ENCODE results near the gene GCGR. TPM values are rescaled to one million over a fixed set of nuclear protein-coding genes. Genes with fewer than 3 reads are reported as not detected.

Gene GCGR
- polyA plus RNA-seq, 2 of the 4 experiments (the other 2 are of a cell fraction), result 0.19 to 0.45 TPM

- TF ChIP-seq, protein P1, sequence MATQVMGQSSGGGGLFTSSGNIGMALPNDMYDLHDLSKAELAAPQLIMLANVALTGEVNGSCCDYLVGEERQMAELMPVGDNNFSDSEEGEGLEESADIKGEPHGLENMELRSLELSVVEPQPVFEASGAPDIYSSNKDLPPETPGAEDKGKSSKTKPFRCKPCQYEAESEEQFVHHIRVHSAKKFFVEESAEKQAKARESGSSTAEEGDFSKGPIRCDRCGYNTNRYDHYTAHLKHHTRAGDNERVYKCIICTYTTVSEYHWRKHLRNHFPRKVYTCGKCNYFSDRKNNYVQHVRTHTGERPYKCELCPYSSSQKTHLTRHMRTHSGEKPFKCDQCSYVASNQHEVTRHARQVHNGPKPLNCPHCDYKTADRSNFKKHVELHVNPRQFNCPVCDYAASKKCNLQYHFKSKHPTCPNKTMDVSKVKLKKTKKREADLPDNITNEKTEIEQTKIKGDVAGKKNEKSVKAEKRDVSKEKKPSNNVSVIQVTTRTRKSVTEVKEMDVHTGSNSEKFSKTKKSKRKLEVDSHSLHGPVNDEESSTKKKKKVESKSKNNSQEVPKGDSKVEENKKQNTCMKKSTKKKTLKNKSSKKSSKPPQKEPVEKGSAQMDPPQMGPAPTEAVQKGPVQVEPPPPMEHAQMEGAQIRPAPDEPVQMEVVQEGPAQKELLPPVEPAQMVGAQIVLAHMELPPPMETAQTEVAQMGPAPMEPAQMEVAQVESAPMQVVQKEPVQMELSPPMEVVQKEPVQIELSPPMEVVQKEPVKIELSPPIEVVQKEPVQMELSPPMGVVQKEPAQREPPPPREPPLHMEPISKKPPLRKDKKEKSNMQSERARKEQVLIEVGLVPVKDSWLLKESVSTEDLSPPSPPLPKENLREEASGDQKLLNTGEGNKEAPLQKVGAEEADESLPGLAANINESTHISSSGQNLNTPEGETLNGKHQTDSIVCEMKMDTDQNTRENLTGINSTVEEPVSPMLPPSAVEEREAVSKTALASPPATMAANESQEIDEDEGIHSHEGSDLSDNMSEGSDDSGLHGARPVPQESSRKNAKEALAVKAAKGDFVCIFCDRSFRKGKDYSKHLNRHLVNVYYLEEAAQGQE (IDR thresholded peaks at IDR 0.05), result no peak
- no peak for TF ChIP-seq BHLHE40 (IDR thresholded peaks at IDR 0.05; ENCODE audit: low read depth, low read length)
- no peak for TF ChIP-seq KDM1A (IDR thresholded peaks at IDR 0.05; ENCODE audit: low read depth)
Observed at GRCh38 chr17:81834831-81835267, 30.9 kb downstream of the GCGR start, which contains the start of gene PPP1R27 (continued).

DNA sequence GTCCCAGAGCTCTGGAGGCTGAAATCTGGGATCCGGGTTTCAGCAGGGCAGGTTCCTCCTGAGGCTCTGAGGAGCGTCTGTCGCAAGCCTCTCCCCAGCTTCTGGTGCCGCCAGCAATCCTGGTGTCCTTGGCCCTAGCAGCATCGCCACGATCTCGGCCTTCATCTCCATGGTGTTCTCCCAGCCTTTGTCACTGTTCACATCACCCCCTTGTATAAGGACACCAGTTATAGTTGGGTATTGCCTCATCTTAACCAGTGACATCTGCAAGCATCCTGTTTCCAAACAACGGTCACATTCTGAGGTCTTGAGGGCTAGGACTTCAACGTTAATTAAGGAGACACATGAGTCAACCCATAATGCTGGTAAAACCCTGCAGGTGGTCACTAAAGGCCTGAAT is 33.7 kb downstream of the GCGR start:
- ChIA-PET CTCF (interaction anchor here (0.6 to 1.4 kb wide), 4 partner anchors 10 to 32 kb away, joined by 3 to 6 read pairs (median 4); no protein-coding TSS in a partner anchor), POLR2A (no interaction called here)
- no peak for FAIRE-seq
- TF ChIP-seq ATOH8 (CRISPR knock-in tag; IDR thresholded peaks at IDR 0.05; ENCODE audit: low read depth) (no peak), KDM1A (IDR thresholded peaks at IDR 0.05; ENCODE audit: low read depth) (no peak), HEYL (CRISPR knock-in tag; IDR thresholded peaks at IDR 0.05) (no peak), CEBPB (IDR thresholded peaks at IDR 0.05) (no peak), NR3C1 (IDR thresholded peaks at IDR 0.05) (no peak), E2F6 (IDR thresholded peaks at IDR 0.05; ENCODE audit: borderline replicate concordance, low read depth) (no peak)
- ATAC-seq, result no peak
- H3K4me1 ChIP-seq, result peaks cover 10% of the 10 kb centered on the region; the same call in 2 of the 3 replicates
- WGBS (ENCODE audit: missing lambda C conversion rate), result 72% methylated on average over 9 of the region's 9 CpGs
- DNase-seq (ENCODE audit: low read depth in 1 of 2, low spot score in 1 of 2), result no peak
- no peak overlapping the region for H3K4me3 ChIP-seq
- no peak overlapping the region for H3K27ac ChIP-seq
- no peaks in the 10 kb centered on the region for H3K9me3 ChIP-seq
- H3K4me2 ChIP-seq, result no peak overlapping the region

DNA sequence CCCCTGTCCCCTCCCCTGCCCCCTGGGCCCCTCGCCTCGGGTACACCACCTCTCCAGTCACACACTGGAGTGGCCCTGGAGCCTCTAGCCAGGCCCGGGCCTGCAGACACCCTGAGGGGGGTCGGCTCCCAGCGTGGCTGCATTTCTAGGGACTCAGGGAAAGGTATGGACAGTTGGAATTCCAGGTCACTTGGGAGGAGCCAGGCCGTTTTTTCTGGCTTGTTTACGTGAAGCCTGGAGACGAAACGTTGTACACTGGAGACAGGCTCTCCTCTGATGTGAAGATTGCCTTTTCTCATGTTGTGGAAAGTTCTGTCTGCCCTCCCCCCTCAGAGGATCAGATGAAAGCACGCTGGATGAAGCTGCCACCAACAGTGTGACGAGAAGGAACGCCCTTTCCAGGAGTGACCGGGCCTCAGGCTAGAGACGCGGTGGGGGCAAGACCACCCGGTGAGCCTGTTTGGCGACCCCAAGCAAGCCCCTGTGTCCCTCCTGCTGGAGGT is 34.9 kb downstream of the GCGR start:
- TF ChIP-seq KDM1A (IDR thresholded peaks at IDR 0.05; ENCODE audit: low read depth) (no peak), PBX3 (IDR thresholded peaks at IDR 0.05) (no peak), CBX2 (IDR thresholded peaks at IDR 0.05; ENCODE audit: borderline replicate concordance, low read depth) (no peak), HEYL (CRISPR knock-in tag; IDR thresholded peaks at IDR 0.05) (no peak), RAD21 (conservative IDR thresholded peaks at IDR 0.05 in 1 of 2, IDR thresholded peaks at IDR 0.05 in 1 of 2) (no peak), ZSCAN20 (CRISPR knock-in tag; IDR thresholded peaks at IDR 0.05) (no peak), MAX (IDR thresholded peaks at IDR 0.05) (no peak), JUN (IDR thresholded peaks at IDR 0.05) (no peak), ESRRA (IDR thresholded peaks at IDR 0.05; ENCODE audit: borderline replicate concordance, low read length) (no peak), SREBF2 (IDR thresholded peaks at IDR 0.05) (no peak), ZC3H11A (IDR thresholded peaks at IDR 0.05) (no peak), EP300 (IDR thresholded peaks at IDR 0.05) (no peak), ATOH8 (CRISPR knock-in tag; IDR thresholded peaks at IDR 0.05; ENCODE audit: low read depth) (no peak)
- TF ChIP-seq, protein P2, sequence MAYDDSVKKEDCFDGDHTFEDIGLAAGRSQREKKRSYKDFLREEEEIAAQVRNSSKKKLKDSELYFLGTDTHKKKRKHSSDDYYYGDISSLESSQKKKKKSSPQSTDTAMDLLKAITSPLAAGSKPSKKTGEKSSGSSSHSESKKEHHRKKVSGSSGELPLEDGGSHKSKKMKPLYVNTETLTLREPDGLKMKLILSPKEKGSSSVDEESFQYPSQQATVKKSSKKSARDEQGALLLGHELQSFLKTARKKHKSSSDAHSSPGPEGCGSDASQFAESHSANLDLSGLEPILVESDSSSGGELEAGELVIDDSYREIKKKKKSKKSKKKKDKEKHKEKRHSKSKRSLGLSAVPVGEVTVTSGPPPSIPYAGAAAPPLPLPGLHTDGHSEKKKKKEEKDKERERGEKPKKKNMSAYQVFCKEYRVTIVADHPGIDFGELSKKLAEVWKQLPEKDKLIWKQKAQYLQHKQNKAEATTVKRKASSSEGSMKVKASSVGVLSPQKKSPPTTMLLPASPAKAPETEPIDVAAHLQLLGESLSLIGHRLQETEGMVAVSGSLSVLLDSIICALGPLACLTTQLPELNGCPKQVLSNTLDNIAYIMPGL (CRISPR knock-in tag; IDR thresholded peaks at IDR 0.05; ENCODE audit: borderline replicate concordance), result no peak
- Histone ChIP-seq H3K4me3 (no peak overlapping the region), H3K4me2 (no peak overlapping the region), H3K27ac (no peak overlapping the region), H3K9me3 (no peaks in the 10 kb centered on the region), H3K4me1 (peaks cover 10% of the 10 kb centered on the region; the same call in 2 of the 3 replicates)
- 65% methylated on average over 17 of the region's 17 CpGs for WGBS (ENCODE audit: missing lambda C conversion rate)
- ChIA-PET CTCF (interaction anchor here (0.9 to 6.0 kb wide), 2 partner anchors 32 to 104 kb away, joined by 3 to 32 read pairs; no protein-coding TSS in a partner anchor), POLR2A (interaction anchor here (0.6 kb wide), 1 partner anchor 114 kb away, joined by 7 read pairs; no protein-coding TSS in a partner anchor)
- ATAC-seq (no peak), FAIRE-seq (no peak), DNase-seq (ENCODE audit: low read depth in 1 of 2, low spot score in 1 of 2) (no peak)
